Posterior vena cava (tissue), 2 donors: ENCODE results near the gene HMG20B. TPM values are rescaled to one million over a fixed set of nuclear protein-coding genes. Genes with fewer than 3 reads are reported as not detected.
A peak's percentile ranks its signal among the peaks of the same experiment; 100 is the strongest.

Experiments used
- DNase-seq: peaks from one replicate; pipeline ENCODE4 v3.0.0-alpha.2; 2020; ENCODE audit warnings: low spot score
- intact Hi-C, 2 donors: fragments of 100-400 bp; cut with DNase I; formaldehyde crosslinking; loops; one replicate each; pipeline versions ENCODE4 v1.14.1 to v1.14.2; 2022 to 2023
- total RNA-seq, 2 donors: library from RNA; stranded (reverse); fragmentation: NEBNext Ultra II Directional; extraction: Animal tissue kit (Norgen Biotek cat#: 25700); gene quantifications; one replicate each; pipeline ENCODE4 v1.2.1, GENCODE V29; 2021
- donor health status: DM: yes; HTN: yes; CAD: no.
- donor health status: DM: yes; HTN: yes; CAD: no.

Gene HMG20B
- total RNA-seq, 2 donors from 2014 or later = 96.8 to 111 TPM

DNA sequence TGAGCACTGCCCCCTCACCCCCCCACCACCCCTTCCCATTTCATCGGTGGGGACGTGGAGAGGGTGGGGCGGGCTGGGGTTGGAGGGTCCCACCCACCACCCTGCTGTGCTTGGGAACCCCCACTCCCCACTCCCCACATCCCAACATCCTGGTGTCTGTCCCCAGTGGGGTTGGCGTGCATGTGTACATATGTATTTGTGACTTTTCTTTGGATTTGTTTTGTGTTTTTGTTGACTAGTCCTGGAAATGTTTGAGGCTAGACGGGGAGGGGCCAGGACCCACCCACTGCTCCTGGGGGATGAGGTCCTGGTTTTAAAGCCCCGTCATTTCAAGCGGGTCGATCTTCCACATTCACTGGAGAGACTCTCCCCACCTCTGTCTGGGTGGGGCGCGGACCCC, 36.8 kb upstream of the HMG20B start:
- intact Hi-C loops = no loop called here
- no peak for DNase-seq

DNA sequence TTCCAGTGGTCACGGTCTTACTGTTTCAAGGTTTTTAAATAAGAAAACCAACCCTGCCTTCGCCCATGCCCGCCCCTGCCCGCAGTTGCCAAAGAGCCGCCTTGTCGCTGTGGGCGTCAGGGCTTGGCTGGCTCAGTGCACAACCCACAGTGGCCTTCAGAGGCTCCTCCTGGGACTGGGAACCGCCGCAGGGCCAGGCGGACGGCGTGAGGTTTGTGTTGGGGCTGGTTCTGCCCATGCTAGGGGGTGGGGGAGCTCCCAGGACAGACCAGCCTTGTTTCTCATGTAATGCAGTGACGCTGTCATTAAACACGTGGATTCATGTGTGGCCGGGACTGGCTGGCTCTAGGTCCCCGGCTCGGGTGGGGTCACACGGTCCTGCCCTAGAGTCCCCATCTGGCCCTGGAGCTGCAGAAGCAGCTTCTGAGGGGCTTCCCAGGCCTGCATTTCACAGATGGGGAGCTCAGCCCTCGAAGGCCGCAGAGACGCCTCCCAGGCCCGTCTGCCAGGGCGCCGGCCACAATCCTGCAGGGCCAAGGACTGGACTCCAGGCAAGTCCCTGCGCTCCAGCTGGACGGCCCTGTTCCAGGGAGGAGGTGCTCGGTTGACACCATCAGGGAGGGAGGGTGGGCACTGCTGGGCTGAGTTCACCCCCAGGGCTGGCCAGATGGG, 36.2 kb upstream of the HMG20B start:
- intact Hi-C loops = no loop called here
- DNase-seq = no peak

- no peak for DNase-seq
- intact Hi-C loops = no loop called here
These were observed 35.7 kb upstream of the HMG20B start for GRCh38 chr19:3537101-3537437.

DNA sequence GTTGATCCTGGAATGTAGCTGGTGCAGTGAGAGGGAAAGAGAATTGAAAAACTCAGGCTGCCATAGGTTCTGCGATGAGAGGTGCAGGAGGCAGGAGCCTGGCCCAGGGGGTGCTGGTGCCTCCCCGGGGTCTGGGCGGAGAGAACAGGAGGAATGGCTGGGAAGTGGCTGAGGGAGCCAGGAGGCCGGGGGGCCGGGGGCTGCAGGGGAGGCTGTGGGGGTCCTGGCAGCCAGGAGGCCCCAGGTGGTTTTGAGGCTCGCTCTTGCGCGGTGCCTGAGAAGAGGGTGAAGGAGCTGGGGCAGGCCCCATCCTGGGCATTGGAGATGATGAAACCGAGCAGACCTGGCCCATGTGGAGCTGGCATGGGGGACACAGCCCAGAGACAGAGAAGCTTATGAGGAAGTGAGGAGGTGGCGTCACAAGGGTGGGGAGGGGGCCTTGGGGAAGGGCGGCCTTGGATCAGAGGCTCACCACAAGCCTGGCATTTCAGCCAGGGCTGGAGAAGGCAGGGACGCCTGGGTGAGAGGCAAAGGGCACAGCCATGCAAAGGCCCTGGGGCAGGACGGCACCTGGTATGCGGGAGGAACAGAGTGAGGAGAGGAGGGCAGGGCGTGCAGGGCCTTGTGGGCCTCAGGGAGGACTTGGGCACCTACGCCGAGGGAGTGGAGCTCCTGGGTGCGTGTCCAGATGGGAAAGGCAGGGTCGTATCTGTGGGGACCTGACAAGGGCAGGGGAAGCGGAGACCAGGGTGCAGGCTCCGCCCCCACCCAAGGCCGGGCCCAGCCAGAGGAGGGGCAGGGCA, 35.1 kb upstream of the HMG20B start:
- no peak for DNase-seq
- intact Hi-C loops = no loop called here

DNA sequence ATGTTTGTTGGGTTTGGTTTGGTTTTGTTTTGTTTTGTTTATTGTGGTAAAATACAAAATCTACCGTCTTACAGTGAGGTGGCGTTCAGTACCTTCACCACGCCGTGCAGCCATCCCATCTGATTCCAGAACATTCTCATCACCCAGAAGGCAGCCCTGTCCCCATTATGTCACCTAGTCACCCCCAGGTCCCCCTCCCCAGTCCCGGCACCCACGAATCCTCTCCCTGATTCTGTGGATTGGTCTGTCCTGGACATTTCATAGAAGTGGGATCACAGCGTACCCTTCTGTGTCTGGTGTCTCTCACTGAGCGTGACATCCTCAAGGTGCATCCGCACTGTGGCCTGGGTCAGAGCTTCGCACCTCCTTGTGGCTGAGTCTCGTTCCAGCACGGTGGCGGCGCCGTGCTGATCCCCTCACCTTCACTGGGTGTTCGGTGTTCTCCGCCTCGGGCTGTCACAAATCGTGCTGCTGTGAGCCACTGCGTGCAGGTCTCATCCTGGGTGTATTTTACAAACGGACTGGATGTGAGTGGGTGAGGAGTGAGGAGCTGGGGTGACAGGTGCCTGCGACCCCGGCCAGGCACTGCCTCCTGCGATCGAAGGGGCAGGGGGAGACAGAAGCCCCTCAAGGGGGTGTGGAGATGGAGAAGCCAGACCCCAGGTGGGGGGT, 34.4 kb upstream of the HMG20B start:
- intact Hi-C loops = no loop called here
- no peak for DNase-seq

DNA sequence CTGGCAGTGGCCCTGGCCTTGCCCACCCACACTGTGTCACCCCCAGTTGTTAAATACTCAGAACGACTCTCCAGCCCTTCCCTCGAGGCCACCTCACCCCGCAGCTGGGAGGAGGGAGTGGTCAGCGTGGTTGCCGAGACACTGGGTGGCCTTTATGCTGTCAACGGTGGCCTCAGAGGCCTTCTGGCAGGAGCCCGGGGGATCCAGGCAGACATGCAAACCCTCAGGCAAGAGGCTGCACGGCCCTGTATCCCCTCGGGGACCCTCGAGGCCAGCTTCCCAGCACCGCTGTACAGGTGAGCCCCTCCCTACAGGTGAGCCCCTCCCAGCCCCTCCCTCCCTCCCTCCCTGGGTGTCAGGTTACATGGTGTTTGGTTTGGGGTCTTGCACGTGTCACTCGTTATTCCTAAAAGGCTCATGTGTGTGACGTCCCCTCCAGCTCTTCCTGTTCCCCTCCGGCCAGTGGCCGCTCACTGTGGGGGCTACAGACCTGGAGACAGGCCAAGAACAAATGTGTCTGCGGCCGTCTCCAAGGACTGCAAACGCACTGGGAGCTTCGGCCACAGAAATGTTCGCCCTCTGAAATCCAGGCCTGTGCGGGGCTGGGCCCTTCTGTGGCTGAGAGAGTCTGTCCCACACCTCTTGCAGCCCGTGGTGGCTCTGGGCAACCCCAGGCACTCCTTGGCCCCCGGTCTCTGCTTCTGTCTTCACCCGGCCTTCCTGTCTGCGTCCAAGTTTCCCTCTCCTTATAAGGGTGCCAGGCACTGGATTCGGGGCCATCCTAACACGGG, 33.6 kb upstream of the HMG20B start, which contains the start of gene TEKTIP1:
Gene TEKTIP1 (plus strand): TSS at position 210 of the 791 bp plus-strand sequence. CDS start 4 bp downstream, at position 214.
- intact Hi-C loops = no loop called here
- DNase-seq = no peak

GRCh38 chr19:3539756-3540118, 33.0 kb upstream of the HMG20B start:
- no peak for DNase-seq
- intact Hi-C loops = loop anchor here in 1 of 2 donors (5.0 kb wide), 1 partner anchor 168 kb away; the partner anchor contains the start of gene TJP3

GRCh38 chr19:3543150-3544057, 29.3 kb upstream of the HMG20B start:
- intact Hi-C loops = loop anchor here in 1 of 2 donors (5.0 kb wide), 1 partner anchor 164 kb away; the partner anchor contains the start of gene TJP3
- peak; percentile 89 for DNase-seq

DNA sequence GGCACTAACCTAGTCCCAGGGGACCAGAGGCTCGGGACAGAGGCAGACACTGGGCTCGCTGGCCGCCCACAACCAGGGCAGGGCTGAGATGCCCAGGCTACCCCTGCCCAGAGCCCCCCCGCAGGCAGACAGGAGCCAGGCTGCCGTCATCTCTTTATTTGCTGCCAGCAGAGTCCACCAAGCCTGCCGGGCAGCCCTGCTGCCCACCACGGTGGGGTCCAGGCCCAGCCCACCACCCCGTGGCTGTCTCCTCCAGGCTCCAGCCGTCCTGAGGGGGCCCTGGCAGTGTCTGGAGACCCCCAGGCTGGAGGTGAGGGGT, 28.7 kb upstream of the HMG20B start:
- no peak for DNase-seq

GRCh38 chr19:3544742-3545668, 27.7 kb upstream of the HMG20B start:
- intact Hi-C loops = loop anchor here (1.0 to 5.0 kb wide), 3 partner anchors 49 to 162 kb away; partner anchors contain the start of gene TJP3 (in 1 of the 2)
- peak; percentile 92 for DNase-seq

More for the DNA sequence above, 28.7 kb upstream of the HMG20B start:
- intact Hi-C loops = loop anchor here in 1 of 2 donors (5.0 kb wide), 1 partner anchor 163 kb away; the partner anchor contains the start of gene TJP3

DNA sequence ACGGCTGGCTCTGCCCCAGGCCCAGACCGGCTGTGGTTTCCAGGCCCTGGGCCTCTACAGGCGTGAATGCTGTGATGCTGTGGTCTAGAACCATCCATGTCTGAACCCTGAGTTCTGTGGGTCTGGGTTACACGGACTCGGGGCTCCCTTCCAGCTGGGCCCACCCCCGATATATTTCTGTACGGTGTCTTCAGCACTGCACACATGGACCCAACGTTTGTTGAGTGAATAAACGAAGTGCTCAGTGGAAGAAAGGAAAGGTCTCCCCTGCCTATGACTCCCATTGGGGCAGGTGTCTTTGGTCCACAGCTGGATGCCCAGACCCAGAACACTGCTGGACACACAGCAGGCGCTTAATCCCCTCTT, 27.1 kb upstream of the HMG20B start:
- no peak for DNase-seq
- intact Hi-C loops = loop anchor here (1.0 to 5.0 kb wide), 2 partner anchors 49 to 72 kb away; no protein-coding TSS in a partner anchor

GRCh38 chr19:3546119-3546518, 26.6 kb upstream of the HMG20B start:
- DNase-seq = no peak
- intact Hi-C loops = loop anchor here in 1 of 2 donors (5.0 kb wide), 1 partner anchor 71 kb away; no protein-coding TSS in a partner anchor

- intact Hi-C loops = loop anchor here in 1 of 2 donors (5.0 kb wide), 1 partner anchor 70 kb away; no protein-coding TSS in a partner anchor
- no peak for DNase-seq
These were observed 25.4 kb upstream of the HMG20B start for GRCh38 chr19:3547301-3547731.

DNA sequence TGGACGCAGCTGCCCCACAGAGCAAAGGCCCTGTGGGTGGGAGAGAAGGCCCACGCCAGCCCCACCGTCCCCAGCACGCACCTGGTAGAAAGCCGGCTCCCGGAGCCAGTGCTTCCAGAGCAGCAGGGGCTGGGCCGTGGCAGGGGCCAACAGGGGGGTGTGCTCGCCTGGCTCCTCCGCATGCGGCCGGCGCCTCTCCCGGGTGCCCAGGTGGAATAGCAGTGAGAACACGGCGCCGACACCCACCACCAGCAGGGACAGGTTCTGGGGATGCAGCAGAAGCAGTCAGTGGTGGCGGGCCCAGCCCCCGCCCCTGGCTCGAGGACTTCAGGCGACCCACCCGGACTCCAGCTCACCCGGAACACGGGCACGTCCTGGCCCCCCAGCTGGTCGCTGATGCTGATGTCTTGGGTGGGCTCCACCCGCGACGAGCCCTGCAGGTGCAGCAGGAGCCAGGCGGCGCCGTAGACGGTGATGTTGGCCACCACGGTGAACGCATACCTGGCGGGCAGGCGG, 24.9 kb upstream of the HMG20B start:
- intact Hi-C loops = loop anchor here in 1 of 2 donors (5.0 kb wide), 1 partner anchor 69 kb away; no protein-coding TSS in a partner anchor

DNA sequence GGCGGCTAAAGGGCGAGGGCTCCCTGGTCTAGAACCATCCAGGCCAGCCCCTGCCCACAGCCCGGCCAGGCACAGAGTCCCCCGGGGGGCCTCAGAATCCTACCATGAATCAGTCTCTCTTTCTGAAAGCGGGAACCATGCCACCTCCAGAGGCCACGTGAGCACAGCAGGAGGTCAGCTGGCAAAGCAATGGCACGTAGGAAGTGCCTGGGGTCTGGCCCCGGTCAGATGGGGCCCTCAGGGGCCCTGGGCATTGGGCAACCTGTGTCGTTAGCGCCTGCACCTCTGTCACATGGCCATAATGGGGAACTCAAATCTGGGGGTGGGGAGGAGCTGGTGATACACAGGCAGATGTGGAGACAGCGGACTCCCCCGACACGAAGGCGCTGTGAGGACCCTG, 24.1 kb upstream of the HMG20B start:
- DNase-seq = no peak
- intact Hi-C loops = loop anchor here in 1 of 2 donors (5.0 kb wide), 1 partner anchor 69 kb away; no protein-coding TSS in a partner anchor

More for the DNA sequence above, 24.9 kb upstream of the HMG20B start:
- no peak for DNase-seq

DNA sequence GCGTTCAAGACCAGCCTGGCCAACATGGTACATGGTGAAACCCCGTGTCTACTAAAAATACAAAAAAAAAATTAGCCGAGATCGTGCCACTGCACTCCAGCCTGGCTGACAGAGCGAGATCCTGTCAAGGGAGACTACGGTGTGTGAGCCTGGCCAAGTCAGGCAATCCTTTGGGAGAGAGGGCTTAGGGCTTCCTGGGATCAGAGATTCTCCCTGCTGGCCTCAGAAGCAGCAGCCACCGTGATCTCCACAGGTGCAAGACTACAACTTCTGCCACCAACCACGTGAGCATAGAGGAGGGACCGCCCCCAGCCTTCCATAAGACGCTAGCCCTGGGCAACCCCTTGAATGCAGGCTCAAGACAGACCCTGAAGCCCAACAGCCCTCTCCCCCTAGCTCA, 22.9 kb upstream of the HMG20B start:
- DNase-seq = no peak
- intact Hi-C loops = loop anchor here in 1 of 2 donors (5.0 kb wide), 1 partner anchor 67 kb away; no protein-coding TSS in a partner anchor
